GM12878 (cell line): ENCODE measurements around the gene CHN2. TPM values are rescaled to one million over a fixed set of nuclear protein-coding genes. Genes with fewer than 3 reads are reported as not detected.

Experiments
- ATAC-seq: fragments of 200-7000 bp; cut with Tn5 transposase; 3 replicates; pipeline ENCODE4 v1.9.1; 2020; ENCODE audit warnings: mild to moderate bottlenecking, moderate library complexity
- BruUV-seq: library from RNA; stranded (reverse); fragments of 400-500 nt; replicated peaks from 2 replicates; lab custom pipeline; 2021; lab: Mats Ljungman, UMichigan
- CTCF ChIA-PET: fragments of 300-600 bp; sonication (Branson Sonifier 250); formaldehyde crosslinking; extraction: SDS; loops from one replicate; lab custom pipeline; 2021; ENCODE audit warnings: inconsistent platforms; lab: Yijun Ruan, JAX
- POLR2A ChIA-PET: fragments of 350-600 bp; formaldehyde crosslinking; extraction: SDS; loops from one replicate; lab custom pipeline; 2021; ENCODE audit warnings: inconsistent platforms; lab: Charles Lee
- RAD21 ChIA-PET: fragments of 300-600 bp; sonication (Branson Sonifier 250); formaldehyde crosslinking; loops from one replicate; lab custom pipeline; 2023; ENCODE audit warnings: antibody characterized with exemption; ENCODE audit not compliant: unreplicated experiment; lab: Charles Lee
- SMC1A ChIA-PET: fragments of 300-600 bp; sonication (Branson Sonifier 250); formaldehyde crosslinking; loops from one replicate; lab custom pipeline; 2023; ENCODE audit not compliant: unreplicated experiment, uncharacterized antibody; lab: Charles Lee
- DNase-seq: peaks from one replicate; pipeline ENCODE4 v3.0.0-alpha.2; 2011; ENCODE audit warnings: low read depth, low spot score
- FAIRE-seq: peaks from 3 replicates; lab custom pipeline; 2011; peaks lifted over from hg19 to GRCh38; lab: Jason Lieb, UNC
- H2AFZ ChIP-seq: 2 replicates; pipeline ENCODE4 v1.6.0; 2011; ENCODE audit warnings: low read depth, low read length, control low read depth; ENCODE audit not compliant: control insufficient read depth
- H3K27ac ChIP-seq: 2 replicates; pipeline ENCODE4 v1.5.1; 2011; ENCODE audit warnings: control low read depth; ENCODE audit not compliant: control insufficient read depth, insufficient read depth
- H3K27me3 ChIP-seq, 2 experiments: replicated peaks in 1 of 2; 2 replicates each; pipeline versions ENCODE4 v1.6.0 to v1.6.1; 2011; ENCODE audit warnings: low read length in 1 of 2; ENCODE audit not compliant: control insufficient read depth in 2 of 2, insufficient read depth in 2 of 2
- H3K36me3 ChIP-seq, 2 experiments: 2 replicates each; pipeline ENCODE4 v1.5.1; 2011; ENCODE audit warnings: low read length in 1 of 2; ENCODE audit not compliant: control insufficient read depth in 2 of 2, insufficient read depth in 2 of 2
- H3K4me1 ChIP-seq: 2 replicates; pipeline ENCODE4 v1.6.1; 2011; ENCODE audit warnings: mild to moderate bottlenecking, low read length, moderate library complexity, mixed read lengths; ENCODE audit not compliant: control insufficient read depth, insufficient read depth
- H3K4me2 ChIP-seq: 2 replicates; pipeline ENCODE4 v1.6.0; 2011; ENCODE audit warnings: control low read depth; ENCODE audit not compliant: control insufficient read depth, insufficient read depth
- H3K4me3 ChIP-seq: fragments of 200-600 bp; sonication (generic); 2 replicates; pipeline ENCODE4 v1.5.1; 2016
- H3K79me2 ChIP-seq: 2 replicates; pipeline ENCODE4 v1.6.0; 2011; ENCODE audit warnings: low read length; ENCODE audit not compliant: control insufficient read depth, insufficient read depth
- H3K9ac ChIP-seq: 2 replicates; pipeline ENCODE4 v1.8.0; 2011; ENCODE audit warnings: low read length, control low read depth, mixed read lengths; ENCODE audit not compliant: control insufficient read depth, insufficient read depth
- H3K9me3 ChIP-seq: replicated peaks from 3 replicates; pipeline ENCODE4 v1.5.1; 2011; ENCODE audit warnings: mild to moderate bottlenecking, low read length; ENCODE audit not compliant: control insufficient read depth, insufficient read depth
- H4K20me1 ChIP-seq: 2 replicates; pipeline ENCODE4 v1.6.0; 2011; ENCODE audit not compliant: control insufficient read depth, insufficient read depth
- BCL11A ChIP-seq: IDR thresholded peaks from 2 replicates; pipeline ENCODE4 v1.6.1; 2011; ENCODE audit warnings: low read depth, low read length
- BRCA1 ChIP-seq: IDR thresholded peaks from 2 replicates; pipeline ENCODE4 v1.6.1; 2011; ENCODE audit warnings: low read depth, low read length, improper control_type of control experiment
- CHD2 ChIP-seq: IDR thresholded peaks from 2 replicates; pipeline ENCODE4 v1.6.1; 2011; ENCODE audit warnings: low read depth, low read length, improper control_type of control experiment, borderline replicate concordance
- CREB1 ChIP-seq: IDR thresholded peaks from 2 replicates; pipeline ENCODE4 v1.6.1; 2012; ENCODE audit warnings: low read depth, mild to moderate bottlenecking, inconsistent platforms
- CREM ChIP-seq: IDR thresholded peaks from 2 replicates; pipeline ENCODE4 v1.6.1; 2014; ENCODE audit warnings: antibody characterized with exemption, low read depth
- EP300 ChIP-seq, 2 experiments: fragments of 150-350 bp in 1 of 2; IDR thresholded peaks; 2 replicates each; pipeline ENCODE4 v1.6.1; 2011 to 2012; ENCODE audit warnings: low read depth in 2 of 2, low read length in 2 of 2, borderline replicate concordance in 1 of 2, improper control_type of control experiment in 1 of 2, inconsistent platforms in 1 of 2; ENCODE audit not compliant: control insufficient read depth in 1 of 2
- EZH2 ChIP-seq: IDR thresholded peaks from 2 replicates; pipeline ENCODE4 v1.6.1; 2012; ENCODE audit warnings: low read depth, mild to moderate bottlenecking, control low read depth, inconsistent platforms, low read length, borderline replicate concordance; ENCODE audit not compliant: control insufficient read depth
- JUND ChIP-seq: IDR thresholded peaks from 2 replicates; pipeline ENCODE4 v1.6.1; 2012; ENCODE audit warnings: low read depth, mild to moderate bottlenecking, low read length, improper control_type of control experiment, moderate library complexity
- KAT2A ChIP-seq: conservative IDR thresholded peaks from 2 replicates; pipeline ENCODE4 v1.6.1; 2011; ENCODE audit warnings: low read depth, low read length; ENCODE audit not compliant: control insufficient read depth
- NR2F1 ChIP-seq: fragments of 450-650 bp; conservative IDR thresholded peaks from 2 replicates; pipeline ENCODE4 v1.6.1; 2017; ENCODE audit warnings: mild to moderate bottlenecking
- RAD21 ChIP-seq: IDR thresholded peaks from 2 replicates; pipeline ENCODE4 v1.6.1; 2011; ENCODE audit warnings: mild to moderate bottlenecking, low read depth, low read length, moderate library complexity; ENCODE audit not compliant: insufficient read depth
- REST ChIP-seq: IDR thresholded peaks from 2 replicates; pipeline ENCODE4 v1.6.1; 2012; ENCODE audit warnings: mild to moderate bottlenecking, low read depth, low read length
- SIN3A ChIP-seq: IDR thresholded peaks from 2 replicates; pipeline ENCODE4 v1.6.1; 2012; ENCODE audit warnings: low read depth, low read length, improper control_type of control experiment
- TARDBP ChIP-seq: IDR thresholded peaks from 2 replicates; pipeline ENCODE4 v1.6.1; 2016; ENCODE audit warnings: borderline replicate concordance
- TCF12 ChIP-seq: IDR thresholded peaks from 2 replicates; pipeline ENCODE4 v1.6.1; 2011; ENCODE audit warnings: low read depth, mild to moderate bottlenecking, low read length
- ZNF274 ChIP-seq: IDR thresholded peaks from one replicate; pipeline ENCODE4 v1.8.0; 2011; ENCODE audit not compliant: insufficient read length, insufficient read depth
- WGBS: methylation state at CpG from one replicate; pipeline ENCODE4 v1.1.6; 2016; ENCODE audit warnings: low lambda C conversion rate; ENCODE audit not compliant: insufficient replicate concordance, insufficient coverage; ENCODE audit errors: missing lambda C conversion rate; 5-methylcytosine and 5-hydroxymethylcytosine counted together
- in situ Hi-C: fragments of 300-500 bp; cut with MboI; formaldehyde crosslinking; loops from 9 replicates; pipeline ENCODE4 v1.14.3; 2018; ENCODE audit warnings: mixed read lengths
- intact Hi-C: fragments of 100-400 bp; cut with micrococcal nuclease; formaldehyde crosslinking; loops from one replicate; pipeline ENCODE4 v1.14.2; 2022; ENCODE audit not compliant: unreplicated experiment
- polyA plus RNA-seq, 11 experiments: library from polyadenylated mRNA; depleted of rRNA in 4 of 11; unstranded in 6 of 11; stranded (reverse) in 5 of 11; fragments of >200 nt; fragmentation: Nextera tagmentation in 4 of 11; fragmentation: Illumina TruSeq in 1 of 11; extraction: Ambion mirVana in 4 of 11; extraction: Trizol in 1 of 11; gene quantifications; 1 replicate in 1 of 11; 2 replicates in 10 of 11; pipeline versions ENCODE4 v1.2.1 to v1.2.3, GENCODE V29; 2011 to 2016; ENCODE audit warnings: inconsistent platforms in 2 of 11, missing spikeins in 2 of 11, low read depth in 1 of 11
- total RNA-seq, 4 experiments: library from RNA; depleted of rRNA in 3 of 4; stranded (reverse); fragments of >200 nt in 3 of 4; fragmentation: Illumina TruSeq in 1 of 4; extraction: Trizol in 1 of 4; gene quantifications; 2 replicates each; pipeline versions ENCODE4 v1.2.1 to v1.2.3, GENCODE V29; 2013 to 2021
- TF ChIP-seq, protein P1 (sequence below): IDR thresholded peaks from 2 replicates; pipeline ENCODE4 v1.6.1; 2012; ENCODE audit warnings: low read length, inconsistent platforms

CHN2 gene
- total and polyA plus RNA-seq, 10 of the 15 experiments (the other 5 are each of a cell fraction or from before 2014, with no cell fraction given) = 0.11 to 3.8 (median 0.37) TPM; not detected in 2

DNA sequence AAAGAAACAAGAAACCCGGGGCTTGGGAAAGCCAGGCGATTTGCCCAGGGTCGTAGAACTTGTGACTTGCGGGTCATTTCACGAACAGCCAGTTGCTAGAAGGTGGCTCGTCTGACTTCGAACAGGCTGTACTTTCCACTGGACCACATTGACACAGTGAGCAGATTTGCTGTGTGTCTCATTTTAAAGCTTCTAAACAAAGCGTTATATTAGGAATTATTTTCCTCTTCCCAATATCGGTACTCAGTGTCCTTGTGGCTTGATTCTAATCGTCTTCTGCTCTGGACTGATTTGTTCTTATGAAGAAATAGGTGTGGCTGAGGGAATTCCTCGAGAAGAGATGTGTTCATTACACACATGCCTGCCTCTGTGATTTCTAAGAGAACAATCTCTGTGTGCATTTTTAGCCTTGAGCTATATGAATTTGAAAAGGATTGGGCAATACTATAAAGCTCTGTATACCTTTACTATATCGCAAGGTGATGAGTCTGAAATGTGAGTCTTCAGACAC is 219.1 kb downstream of the CHN2 start (continued):
- no peak for TF ChIP-seq EP300 (IDR thresholded peaks at IDR 0.05; ENCODE audit: borderline replicate concordance in 1 of 2, control insufficient read depth in 1 of 2, low read depth in 2 of 2, low read length in 2 of 2)
- no peak for TF ChIP-seq JUND
- TF ChIP-seq ZNF274 = no peak
- TF ChIP-seq NR2F1 = no peak
- TF ChIP-seq KAT2A = no peak
- TF ChIP-seq SIN3A = no peak
- no peak for TF ChIP-seq TCF12

GRCh38 chr7:29414216-29414615 is 219.6 kb downstream of the CHN2 start:
- H3K9ac ChIP-seq = no peak overlapping the region
- SMC1A ChIA-PET = interaction anchor here (0.7 kb wide), 1 partner anchor 224 kb away, joined by 3 read pairs; no protein-coding TSS in a partner anchor
- H4K20me1 ChIP-seq = no peaks in the 10 kb centered on the region
- no peaks in the 10 kb centered on the region for H3K9me3 ChIP-seq
- no peak for FAIRE-seq
- no peak overlapping the region for H2AFZ ChIP-seq
- H3K79me2 ChIP-seq = no peaks in the 10 kb centered on the region
- WGBS = 48% methylated on average over 10 of the region's 10 CpGs
- H3K27ac ChIP-seq = no peak overlapping the region
- no peak for DNase-seq
- POLR2A ChIA-PET = no interaction called here
- CTCF ChIA-PET = interaction anchor here (0.7 to 2.3 kb wide), 5 partner anchors 174 to 493 kb away, joined by 3 to 5 read pairs (median 4); no protein-coding TSS in a partner anchor
- in situ Hi-C loops = no loop called here
- H3K4me3 ChIP-seq = no peak overlapping the region
- RAD21 ChIA-PET = no interaction called here
- no peaks in the 10 kb centered on the region for H3K36me3 ChIP-seq
- no TSS peak for BruUV-seq
- H3K4me1 ChIP-seq = no peaks in the 10 kb centered on the region
- no peak overlapping the region for H3K4me2 ChIP-seq
- no peaks in the 10 kb centered on the region; a peak in 1 of 4 replicates for H3K27me3 ChIP-seq
- ATAC-seq = no peak
- intact Hi-C loops = no loop called here
- TF ChIP-seq CREM (no peak), REST (no peak), EZH2 (no peak), CREB1 (no peak), BRCA1 (no peak), BCL11A (no peak), TARDBP (no peak), CHD2 (no peak), RAD21 (no peak)
- TF ChIP-seq, protein P1, sequence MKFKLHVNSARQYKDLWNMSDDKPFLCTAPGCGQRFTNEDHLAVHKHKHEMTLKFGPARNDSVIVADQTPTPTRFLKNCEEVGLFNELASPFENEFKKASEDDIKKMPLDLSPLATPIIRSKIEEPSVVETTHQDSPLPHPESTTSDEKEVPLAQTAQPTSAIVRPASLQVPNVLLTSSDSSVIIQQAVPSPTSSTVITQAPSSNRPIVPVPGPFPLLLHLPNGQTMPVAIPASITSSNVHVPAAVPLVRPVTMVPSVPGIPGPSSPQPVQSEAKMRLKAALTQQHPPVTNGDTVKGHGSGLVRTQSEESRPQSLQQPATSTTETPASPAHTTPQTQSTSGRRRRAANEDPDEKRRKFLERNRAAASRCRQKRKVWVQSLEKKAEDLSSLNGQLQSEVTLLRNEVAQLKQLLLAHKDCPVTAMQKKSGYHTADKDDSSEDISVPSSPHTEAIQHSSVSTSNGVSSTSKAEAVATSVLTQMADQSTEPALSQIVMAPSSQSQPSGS = no peak
